ENCODE results near the gene SLC35F4.

The SLC35F4 gene

DNA sequence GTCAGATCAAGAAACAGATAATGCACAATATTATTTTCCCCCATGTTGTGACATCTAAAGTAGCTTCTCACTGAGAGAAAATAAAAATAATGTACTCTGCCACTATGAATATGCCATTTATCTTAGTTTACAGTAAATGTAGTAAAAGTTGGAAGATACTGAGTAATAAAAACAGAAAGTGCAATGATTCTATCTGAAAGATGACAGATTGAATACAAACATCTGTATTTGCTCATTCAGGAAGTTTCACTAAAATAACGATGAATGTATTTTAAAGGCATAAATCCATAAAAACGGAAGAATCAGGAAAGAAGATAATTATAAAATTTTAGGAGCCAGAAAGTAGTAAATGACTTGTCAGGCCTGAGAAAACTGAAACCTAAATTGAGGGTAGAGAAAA lies 18.2 kb downstream of the SLC35F4 start:
- no peak for DNase-seq

DNA sequence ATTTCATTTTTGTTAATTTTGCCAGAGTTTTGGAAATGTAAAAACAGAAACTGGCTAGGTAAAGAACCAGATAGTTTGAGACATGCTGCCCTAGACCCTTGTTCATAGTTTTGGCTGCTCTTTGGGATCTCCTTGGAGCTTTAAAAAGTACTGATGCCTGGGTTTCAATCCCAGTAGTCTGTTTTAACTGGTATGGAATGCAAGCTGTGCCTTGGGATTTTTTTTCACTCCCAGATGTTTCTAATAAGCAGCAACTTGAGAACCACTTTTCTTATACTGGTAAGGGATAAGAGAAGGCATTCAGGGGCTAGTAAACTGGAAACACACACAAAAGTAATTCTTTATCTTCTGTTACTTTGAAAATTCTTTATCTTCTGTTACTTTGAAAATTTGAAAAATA lies 18.8 kb downstream of the SLC35F4 start:
- DNase-seq = no peak

DNA sequence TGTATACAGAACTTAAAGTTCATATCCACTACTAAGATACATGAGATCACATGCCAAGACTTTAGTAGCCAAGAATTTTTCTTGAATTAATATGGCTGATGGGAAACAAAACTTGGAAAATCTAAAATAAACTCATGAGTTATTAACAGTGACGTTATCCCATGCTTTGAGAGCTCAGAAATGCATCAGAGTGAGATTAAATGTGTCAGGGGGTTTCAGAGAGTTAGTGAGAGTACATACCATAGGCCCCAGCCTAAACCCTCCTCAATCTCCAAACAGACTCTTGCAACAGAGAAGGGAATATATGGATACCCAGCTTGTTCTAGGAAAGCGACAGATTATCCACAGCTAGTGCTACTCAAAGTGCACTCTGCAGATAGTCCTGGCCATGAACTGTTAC lies 19.3 kb downstream of the SLC35F4 start:
- no peak for DNase-seq

DNA sequence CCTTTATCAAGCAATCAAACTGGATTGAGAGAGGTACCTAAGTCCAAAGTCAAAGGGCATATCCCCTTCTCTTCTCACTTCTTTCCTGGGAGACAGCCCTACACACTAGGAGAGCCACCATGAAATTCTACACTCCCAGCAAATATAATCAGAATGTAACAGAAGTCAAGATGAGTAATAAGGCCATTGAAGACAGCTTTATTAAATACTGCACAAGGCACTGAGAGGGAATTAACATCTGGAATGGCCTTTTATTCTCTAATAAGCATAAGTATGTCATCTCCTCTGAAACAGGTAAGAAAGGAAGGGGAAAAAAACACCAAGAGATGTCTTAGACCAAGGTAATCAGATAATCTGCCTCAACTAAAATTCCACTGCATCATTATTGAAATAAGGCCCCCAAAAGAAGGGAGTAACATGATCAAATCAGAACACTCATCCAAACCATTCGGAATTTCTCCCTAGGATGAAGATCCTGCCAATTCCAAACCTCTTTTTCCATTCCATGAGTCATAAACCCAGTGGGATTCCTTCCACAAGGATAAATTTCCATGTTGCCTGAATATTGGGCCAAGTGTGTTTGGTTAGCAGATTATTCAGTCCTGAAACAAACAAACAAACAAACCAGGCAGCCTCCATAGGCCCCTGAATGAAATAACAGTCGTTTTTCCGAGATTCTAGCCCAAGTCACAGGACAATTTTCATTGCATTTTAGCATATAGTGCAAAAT lies 19.9 kb downstream of the SLC35F4 start:
- no peak for DNase-seq

DNA sequence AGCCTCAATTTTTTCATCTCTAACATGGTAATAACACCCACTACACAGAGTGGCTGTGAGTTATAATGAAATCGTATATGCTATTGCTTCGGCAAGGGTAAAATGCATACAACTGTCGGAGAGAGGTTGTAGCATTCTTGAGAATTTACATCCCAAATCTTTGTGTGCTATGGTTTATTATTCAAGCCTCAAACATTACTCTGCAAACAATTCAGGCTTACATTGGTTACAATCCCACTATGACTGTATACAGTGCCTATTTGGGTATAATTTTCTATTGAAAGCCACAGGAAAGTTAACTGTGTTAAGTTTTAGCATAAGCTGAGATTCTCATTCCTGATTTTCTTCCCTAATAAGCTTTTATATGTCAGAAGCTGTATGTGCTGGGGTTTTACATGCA lies 20.6 kb downstream of the SLC35F4 start:
- no peak for DNase-seq

DNA sequence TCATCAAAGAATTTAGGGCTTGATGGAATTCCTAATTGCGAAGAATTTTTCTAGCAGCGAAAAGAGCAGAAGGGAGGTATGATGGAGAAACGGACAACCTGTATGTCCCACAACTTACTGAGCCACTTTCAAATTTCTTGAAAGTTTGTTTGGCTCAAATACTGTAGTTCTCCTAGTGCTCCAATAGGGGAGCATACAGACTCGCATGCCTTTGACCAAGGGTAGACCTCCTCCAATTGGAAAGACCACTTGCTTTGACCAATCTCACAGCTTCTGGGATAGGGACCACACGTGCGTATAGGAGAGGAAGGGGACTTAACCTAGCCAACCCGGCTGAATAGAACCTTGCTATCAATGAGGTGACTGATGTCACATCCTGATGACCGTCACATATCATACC lies 28.6 kb downstream of the SLC35F4 start:
- DNase-seq = no peak

DNA sequence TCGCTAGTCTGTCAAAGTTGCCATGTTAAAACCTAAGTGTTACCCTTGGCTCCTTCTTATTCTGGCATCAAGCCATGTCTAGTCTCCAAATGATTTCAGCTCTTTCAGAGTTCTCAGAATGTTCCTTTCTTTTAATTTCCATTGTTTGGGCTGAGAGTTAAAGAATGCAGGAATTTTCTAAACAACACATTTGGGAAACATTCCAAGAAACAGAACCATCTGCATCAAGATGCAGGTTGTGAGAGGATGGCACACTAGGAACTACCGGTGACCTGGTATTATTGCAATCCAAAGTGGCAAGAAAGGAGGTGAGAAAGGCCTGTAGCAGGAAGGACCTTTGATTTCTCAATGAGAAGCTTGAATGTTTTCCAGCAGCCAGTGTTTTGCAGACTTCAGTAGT lies 30.1 kb downstream of the SLC35F4 start:
- DNase-seq = no peak

DNA sequence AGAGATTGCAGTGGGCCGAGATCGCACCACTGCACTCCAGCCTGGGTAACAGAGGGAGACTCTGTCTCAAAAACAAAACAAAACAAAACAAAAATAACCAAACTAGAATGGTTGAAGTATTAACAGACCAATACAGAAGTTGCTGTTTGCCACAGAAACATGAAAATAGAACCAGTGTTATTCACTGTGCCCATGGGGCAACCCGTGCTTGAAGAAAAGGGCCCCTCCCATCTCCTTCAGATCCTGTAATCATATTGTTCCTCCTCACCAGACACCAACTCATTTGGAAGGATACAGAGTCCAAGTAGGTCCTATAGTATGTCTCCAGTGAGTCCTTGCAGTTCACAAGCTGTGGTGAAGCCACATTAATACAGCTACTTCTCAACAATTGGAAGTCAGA lies 30.9 kb downstream of the SLC35F4 start:
- no peak for DNase-seq

DNA sequence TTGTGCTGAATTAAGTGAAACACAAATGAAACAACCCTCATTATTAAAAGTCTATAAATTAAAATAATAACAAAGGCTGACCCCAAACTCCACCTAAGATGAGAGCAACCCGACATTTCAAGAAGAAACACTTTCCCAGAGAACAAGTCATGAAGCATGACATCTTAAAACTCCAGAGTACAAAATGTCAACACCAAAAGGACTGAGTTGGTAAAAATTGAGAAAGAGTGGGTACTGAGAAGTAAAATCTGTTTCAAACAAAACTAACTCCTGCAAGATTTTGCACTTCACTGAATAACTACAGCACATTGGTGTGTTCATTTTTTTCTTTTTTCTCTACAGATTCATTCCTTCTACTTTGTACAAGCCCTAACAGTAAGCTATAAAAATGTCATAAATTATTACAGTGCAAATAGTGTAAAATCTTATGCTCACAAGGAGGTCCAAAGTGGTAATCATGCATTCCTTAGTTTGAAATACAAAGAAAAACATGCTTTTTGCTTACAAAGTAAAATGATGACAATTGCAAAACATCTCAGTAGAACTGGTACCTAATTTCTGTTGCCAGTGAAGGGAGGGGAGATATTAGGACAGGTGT lies 31.8 kb downstream of the SLC35F4 start:
- DNase-seq = no peak

DNA sequence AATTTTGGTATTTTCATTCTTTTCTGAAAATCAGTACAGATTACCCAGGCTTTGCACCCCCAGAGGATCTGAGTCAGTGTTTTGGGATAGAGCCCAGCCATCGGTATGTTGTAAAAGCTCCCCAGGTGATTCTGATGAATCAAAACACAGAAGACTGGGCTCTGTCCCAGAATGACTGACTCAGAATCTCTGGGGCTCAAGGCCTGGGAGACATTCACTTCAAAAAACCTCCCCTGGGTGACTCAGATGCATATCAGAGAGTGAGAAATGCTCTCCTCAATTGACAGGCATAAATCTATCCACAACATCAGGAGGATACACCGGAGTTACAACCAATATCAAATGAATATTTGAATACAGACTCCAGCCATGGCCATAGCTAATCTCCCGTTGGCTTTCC lies 32.6 kb downstream of the SLC35F4 start:
- no peak for DNase-seq

DNA sequence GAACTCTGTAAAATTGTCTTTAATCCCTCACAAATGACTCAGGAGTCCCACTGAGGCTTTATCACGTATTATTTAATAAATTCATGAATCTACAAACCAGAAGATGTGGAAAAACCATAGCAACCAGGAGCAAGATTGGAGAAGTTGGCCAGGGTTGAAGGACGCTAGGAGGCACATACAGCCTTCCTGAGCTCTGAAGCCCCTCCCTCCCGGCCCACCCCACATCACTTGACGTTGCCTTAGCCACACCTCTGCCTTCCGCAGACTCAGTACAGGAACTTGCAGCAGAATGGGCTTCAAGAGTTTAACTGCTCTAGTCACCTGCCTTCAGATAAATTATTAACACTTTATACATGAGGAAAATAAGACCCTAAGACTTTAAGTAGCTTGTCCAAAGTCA lies 33.9 kb downstream of the SLC35F4 start:
- no peak for DNase-seq

DNA sequence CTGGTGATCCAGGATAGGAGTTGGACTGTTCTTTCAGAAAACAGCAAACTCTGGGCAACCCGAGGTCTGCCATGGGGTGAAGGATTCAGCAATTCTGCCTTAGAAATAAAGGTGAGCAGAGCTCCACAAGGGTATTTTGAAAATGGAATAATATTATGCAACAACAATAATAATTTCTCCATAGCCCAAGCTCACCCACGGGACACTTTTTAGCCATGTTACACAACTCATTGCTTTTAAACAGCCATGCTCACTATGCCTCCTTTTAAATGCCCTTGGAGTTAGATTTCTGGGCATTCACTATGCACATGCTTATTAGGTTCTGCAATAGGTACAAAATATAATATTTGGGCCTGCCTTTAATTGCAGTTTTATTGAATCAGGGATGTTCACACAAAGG lies 37.2 kb downstream of the SLC35F4 start:
- DNase-seq = no peak

DNA sequence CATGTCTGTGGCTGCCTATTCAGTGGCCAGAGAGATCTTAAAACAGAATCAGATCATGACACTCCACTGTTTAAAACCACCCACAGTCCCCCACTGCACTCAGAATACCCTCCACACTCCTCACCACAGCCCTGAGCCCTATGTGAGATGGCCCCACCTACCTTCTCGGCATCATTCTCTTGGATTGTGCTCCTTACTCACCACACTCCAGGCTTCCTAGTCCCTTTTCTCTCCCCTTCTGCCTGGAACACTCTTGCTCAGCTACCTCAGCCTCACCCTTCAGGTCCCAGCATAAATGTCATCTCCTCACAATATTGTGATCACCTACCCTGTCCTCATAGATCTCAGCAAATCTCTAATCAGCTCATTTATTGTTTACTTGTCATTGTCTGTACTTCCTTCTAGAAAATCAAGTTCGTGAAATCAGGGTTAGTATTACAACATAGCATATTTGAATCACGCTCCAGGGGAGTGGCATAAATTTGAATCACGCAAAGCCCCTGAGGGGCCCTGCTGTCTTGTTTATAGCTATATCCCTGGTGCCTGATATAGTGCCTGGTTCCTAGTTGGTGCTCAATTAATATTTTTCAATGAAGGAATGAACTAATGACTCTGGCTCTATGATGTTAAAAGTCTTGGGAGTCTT lies 42.8 kb downstream of the SLC35F4 start:
- no peak for DNase-seq

DNA sequence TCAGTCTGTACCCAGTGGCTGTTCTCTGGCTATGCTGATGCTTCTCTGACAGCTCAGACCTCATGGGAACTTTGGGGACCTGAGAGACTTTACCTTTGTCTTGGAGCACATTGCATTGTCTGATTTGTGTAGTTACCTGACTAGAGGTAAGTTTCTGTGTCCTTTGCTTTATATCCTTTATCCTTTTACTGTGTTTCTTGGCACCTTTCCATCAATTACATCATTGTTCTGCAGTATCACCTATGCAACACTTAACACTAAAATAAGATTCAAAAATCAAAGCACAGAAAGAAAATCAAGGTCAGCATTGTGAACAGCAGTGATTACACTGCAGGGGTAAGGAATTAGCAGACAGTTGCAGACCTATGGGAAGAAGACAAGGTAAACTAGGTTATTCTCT lies 43.8 kb downstream of the SLC35F4 start:
- peak; percentile 2 for DNase-seq

DNA sequence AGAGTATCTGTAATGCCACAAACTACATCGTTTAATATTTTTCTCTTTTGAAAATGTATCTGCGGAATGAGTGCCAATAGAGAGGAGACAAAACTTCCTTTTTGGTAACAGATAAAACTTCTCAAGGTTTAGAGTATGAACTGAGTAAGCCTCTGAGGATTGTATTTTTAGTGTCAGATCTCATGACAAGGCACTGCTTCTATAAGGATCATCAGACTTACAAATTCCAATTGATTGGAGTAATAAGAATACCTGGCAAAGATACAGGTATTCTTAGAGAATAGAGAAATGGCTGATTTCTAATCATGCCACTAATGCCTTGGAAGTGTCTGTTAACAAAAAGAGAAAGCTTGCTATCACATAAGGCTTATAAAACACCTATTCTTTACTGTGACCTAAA lies 45.3 kb downstream of the SLC35F4 start:
- DNase-seq = no peak

DNA sequence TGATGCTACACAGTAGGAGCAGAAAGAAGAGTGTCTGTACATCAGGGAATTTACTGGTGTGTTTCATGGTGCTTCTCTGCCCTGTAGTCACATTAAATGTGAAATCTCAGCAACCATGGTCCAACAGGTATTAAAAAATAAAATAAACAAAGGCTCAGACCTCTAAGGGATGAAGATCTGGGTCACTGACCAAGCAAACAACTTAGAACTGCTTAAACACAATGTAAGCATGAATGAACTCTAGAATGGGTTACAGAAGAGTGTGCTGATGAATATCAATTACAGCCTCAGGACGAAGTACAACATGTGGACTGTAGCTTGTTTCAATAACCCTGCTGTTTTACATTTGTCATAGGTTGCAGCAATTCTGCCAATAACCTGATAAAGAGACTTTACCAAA lies 47.4 kb downstream of the SLC35F4 start:
- DNase-seq = no peak

DNA sequence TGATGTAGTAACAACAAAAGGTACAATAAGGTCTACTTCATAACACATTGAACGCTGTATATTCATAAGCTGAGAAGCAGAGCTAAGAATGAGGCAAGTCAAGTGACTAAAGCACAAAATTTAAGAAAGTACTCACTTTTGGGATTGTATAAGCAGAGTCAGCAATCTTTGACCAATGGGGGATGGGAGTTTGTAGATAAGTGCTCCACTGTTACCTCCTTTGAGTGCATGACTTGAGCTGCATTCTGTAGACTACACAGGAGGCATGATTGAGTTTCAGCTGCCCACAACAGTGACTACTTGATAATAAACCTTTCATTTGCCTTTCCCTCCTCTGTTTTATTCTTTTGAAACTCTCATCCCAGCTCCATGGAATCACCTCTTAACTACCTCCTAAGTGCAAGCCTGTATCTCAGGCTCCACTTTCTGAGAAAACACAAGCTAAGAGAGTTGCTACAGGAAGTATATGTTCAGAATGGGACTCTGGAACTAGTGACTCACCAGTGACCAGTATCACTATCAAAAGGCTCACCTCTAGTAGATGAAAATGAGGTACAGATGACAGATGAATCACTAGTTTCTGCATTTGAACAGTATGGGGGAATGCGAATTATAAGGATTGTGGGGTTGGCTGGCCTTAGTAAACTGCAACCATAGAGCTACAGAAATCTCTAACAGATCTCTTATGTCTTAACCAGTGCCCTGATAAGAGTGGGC lies 49.2 kb downstream of the SLC35F4 start:
- no peak for DNase-seq

DNA sequence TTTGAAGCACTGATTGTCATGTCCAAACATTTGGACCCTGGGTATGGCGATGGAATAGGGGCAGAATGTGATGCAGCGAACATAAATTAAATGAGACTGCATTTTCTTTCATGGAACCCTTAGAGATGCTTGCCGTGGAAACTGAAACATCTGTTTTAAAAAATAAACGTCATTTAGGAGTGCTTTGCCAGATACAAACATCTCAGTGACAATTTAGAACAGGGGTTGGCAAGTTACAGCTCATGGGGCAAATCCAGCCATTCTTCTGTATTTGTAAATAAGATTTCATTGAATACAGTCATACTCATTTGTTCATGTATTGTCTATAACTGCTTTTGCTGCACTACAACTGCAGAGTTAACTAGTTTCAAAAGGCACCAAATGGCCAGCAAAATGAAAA lies 51.2 kb downstream of the SLC35F4 start:
- DNase-seq = no peak

DNA sequence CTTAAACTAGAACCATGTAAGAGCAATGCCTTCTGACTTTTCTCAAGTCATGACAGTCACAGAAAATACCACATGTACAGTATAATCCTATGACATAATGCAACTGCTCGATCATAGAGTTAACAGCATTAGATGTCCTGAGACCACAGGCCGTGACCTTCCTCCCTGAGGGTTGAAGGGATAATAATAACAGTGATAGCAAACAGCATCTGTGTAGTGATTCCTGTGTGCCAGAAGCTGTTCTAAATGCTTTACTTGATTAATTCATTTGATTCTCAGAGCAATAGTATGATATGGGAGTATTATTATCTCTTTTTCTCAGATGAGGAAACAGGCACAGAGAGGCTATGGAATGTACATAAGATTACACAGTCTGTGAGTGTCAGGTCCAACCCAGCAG lies 53.2 kb downstream of the SLC35F4 start:
- no peak for DNase-seq

DNA sequence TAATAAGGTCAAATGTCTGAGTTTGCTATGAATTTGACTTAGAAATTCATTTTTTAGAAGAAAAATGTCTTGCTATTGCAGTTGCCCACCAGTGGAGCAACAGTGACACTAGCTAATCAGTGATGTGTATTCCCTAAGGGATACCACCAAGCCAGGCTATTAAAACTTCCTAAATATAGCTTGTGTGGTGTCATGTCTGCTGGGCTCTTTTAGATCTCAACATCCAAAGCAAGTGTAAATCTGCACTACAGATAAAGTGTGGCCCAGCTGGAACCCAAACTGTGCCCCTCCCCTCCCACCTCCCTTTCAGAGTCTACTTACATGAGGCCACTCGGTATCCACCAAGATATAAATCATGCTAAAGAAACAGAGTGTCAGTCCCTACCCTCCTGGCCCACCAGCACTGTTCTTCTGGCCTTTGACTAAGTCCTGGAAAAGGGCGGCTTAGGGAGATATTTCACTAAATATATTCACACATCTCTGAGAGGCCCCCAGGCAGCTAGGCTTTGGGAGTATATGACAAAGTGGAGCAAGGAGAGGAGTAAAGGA lies 53.8 kb downstream of the SLC35F4 start:
- no peak for DNase-seq

DNA sequence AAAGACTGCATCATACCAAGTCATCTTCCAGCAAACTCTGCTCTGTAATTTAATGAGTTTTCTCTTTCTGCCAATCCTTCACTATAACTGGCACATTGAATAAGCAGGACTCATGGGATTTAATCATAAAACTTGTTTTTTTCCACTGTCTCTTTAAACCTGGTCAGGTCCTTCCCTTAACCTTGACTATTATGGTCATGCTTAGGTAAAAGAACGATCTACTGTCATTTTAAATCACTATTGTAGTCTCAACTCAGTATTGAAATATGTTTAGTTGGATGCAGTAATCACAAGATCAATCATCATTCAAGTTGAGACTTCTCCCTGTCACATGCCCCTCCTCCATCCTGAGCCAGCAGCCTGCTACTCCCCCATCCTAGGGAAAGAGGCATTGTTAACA lies 56.1 kb downstream of the SLC35F4 start:
- no peak for DNase-seq

DNA sequence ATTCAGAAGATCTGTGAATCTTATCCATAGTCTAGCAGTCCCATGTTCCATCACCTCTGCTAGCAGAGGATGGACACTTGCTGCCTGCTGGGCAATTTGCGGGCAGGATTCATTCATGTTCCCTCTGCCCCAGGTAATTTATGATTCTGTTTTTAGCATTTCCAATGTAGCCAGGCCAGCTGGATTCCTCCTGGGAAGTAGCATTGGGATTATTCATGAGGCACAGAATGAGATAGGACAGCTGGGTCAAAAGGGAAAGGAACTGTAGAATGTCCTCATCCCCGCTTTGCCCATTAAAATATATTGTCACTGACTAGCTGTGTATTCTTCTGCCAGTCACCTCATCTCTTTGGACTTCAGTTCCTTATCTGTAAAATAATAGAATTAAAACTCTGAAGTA lies 68.7 kb downstream of the SLC35F4 start:
- no peak for DNase-seq

DNA sequence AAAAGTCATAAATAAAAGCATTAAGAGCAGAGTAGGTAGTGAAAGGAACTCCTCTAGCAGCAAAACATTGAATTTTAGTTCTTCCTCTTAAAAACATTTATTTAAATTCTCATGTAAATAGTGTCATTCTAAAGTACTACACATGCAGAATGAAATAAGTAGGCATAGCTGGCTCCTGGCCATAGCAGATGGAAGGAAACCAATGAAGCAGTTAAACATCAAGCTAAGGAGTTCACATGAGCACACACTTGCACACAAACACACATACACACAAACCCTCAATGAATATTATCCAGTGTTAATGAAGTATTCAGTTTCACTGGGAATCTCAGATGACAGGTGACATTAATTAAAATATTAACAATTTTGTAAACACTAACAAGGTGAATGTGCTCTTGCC lies 69.3 kb downstream of the SLC35F4 start:
- peak; percentile 4 for DNase-seq

DNA sequence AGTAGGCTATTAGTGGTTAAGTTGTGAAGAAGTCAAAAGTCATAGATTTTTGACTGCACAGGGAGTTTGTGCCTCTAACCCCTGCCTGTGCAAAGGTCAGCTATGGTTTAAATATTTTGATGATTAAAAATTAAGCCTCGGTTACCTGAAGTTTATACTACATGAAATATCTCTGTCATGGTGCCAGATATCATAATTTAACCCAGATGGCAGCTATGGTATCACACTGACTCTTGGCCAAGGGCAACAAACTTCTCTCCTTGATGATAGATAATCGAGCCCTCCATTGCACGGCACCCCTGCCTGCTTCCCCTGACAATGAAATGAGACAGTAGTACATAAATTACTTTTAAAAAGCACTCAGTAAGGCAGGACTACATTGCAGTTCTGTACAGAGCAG lies 80.8 kb downstream of the SLC35F4 start:
- no peak for DNase-seq

Data from NCI-H2171 (cell line).